ENCODE data around the gene C16orf96. TPM values are rescaled to one million over a fixed set of nuclear protein-coding genes. Genes with fewer than 3 reads are reported as not detected.

C16orf96 gene
- total and polyA plus RNA-seq, 2 of the 13 experiments (the other 11 are each of a cell fraction or from before 2014, with no cell fraction given) = 0.03 TPM; not detected in 1

- TF ChIP-seq, protein P1, sequence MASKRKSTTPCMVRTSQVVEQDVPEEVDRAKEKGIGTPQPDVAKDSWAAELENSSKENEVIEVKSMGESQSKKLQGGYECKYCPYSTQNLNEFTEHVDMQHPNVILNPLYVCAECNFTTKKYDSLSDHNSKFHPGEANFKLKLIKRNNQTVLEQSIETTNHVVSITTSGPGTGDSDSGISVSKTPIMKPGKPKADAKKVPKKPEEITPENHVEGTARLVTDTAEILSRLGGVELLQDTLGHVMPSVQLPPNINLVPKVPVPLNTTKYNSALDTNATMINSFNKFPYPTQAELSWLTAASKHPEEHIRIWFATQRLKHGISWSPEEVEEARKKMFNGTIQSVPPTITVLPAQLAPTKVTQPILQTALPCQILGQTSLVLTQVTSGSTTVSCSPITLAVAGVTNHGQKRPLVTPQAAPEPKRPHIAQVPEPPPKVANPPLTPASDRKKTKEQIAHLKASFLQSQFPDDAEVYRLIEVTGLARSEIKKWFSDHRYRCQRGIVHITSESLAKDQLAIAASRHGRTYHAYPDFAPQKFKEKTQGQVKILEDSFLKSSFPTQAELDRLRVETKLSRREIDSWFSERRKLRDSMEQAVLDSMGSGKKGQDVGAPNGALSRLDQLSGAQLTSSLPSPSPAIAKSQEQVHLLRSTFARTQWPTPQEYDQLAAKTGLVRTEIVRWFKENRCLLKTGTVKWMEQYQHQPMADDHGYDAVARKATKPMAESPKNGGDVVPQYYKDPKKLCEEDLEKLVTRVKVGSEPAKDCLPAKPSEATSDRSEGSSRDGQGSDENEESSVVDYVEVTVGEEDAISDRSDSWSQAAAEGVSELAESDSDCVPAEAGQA (IDR thresholded peaks at IDR 0.05; ENCODE audit: low read depth) = 0 out of 2 replicates have a peak, but pooled peaks have one; percentile 47
- TF ChIP-seq, protein P1 (CRISPR knock-in tag; IDR thresholded peaks at IDR 0.05; ENCODE audit: borderline replicate concordance) = no peak
- TF ChIP-seq SMARCE1 (IDR thresholded peaks at IDR 0.05; ENCODE audit: borderline replicate concordance) (no peak), NR2F1 (CRISPR knock-in tag; IDR thresholded peaks at IDR 0.05) (no peak), NR3C1 (CRISPR knock-in tag; IDR thresholded peaks at IDR 0.05) (no peak), HDAC1 (CRISPR knock-in tag; IDR thresholded peaks at IDR 0.05) (peak; percentile 91), TRIM22 (IDR thresholded peaks at IDR 0.05) (no peak), ZNF512B (CRISPR knock-in tag; IDR thresholded peaks at IDR 0.05; ENCODE audit: borderline replicate concordance) (no peak), SRSF9 (IDR thresholded peaks at IDR 0.05; ENCODE audit: borderline replicate concordance, insufficient read depth, low read depth, low read length, poor library complexity, severe bottlenecking) (no peak), NR2C2 (CRISPR knock-in tag; IDR thresholded peaks at IDR 0.05; ENCODE audit: borderline replicate concordance) (peak; percentile 28; the same call in 1 of the 2 replicates), PHF8 (CRISPR knock-in tag; IDR thresholded peaks at IDR 0.05) (peak; percentile 38; the same call in 1 of the 2 replicates), SNRNP70 (IDR thresholded peaks at IDR 0.05; ENCODE audit: low read depth, low read length) (no peak), PHF20 (CRISPR knock-in tag; IDR thresholded peaks at IDR 0.05) (no peak; the same call in 1 of the 2 replicates), HDAC2 (CRISPR knock-in tag; IDR thresholded peaks at IDR 0.05) (no peak), FOSL2 (CRISPR knock-in tag; IDR thresholded peaks at IDR 0.05) (peak; percentile 78)
- TF ChIP-seq, protein P2, sequence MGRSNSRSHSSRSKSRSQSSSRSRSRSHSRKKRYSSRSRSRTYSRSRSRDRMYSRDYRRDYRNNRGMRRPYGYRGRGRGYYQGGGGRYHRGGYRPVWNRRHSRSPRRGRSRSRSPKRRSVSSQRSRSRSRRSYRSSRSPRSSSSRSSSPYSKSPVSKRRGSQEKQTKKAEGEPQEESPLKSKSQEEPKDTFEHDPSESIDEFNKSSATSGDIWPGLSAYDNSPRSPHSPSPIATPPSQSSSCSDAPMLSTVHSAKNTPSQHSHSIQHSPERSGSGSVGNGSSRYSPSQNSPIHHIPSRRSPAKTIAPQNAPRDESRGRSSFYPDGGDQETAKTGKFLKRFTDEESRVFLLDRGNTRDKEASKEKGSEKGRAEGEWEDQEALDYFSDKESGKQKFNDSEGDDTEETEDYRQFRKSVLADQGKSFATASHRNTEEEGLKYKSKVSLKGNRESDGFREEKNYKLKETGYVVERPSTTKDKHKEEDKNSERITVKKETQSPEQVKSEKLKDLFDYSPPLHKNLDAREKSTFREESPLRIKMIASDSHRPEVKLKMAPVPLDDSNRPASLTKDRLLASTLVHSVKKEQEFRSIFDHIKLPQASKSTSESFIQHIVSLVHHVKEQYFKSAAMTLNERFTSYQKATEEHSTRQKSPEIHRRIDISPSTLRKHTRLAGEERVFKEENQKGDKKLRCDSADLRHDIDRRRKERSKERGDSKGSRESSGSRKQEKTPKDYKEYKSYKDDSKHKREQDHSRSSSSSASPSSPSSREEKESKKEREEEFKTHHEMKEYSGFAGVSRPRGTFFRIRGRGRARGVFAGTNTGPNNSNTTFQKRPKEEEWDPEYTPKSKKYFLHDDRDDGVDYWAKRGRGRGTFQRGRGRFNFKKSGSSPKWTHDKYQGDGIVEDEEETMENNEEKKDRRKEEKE (IDR thresholded peaks at IDR 0.05) = no peak
These were observed 60.1 kb downstream of the C16orf96 start (continued) for GRCh38 chr16:4616047-4616811.

Measured in HepG2 (cell line).